GM12874 (cell line): Measurements from ENCODE around the gene SYTL2.

Experiments
- CTCF ChIP-seq: IDR thresholded peaks from 2 replicates; pipeline ENCODE4 v1.5.1; 2011; ENCODE audit warnings: low read depth, mild to moderate bottlenecking, control low read depth, low read length, moderate library complexity; ENCODE audit not compliant: insufficient read depth

The SYTL2 gene

GRCh38 chr11:85718126-85718943, 92.6 kb downstream of the SYTL2 start:
- TF ChIP-seq CTCF, result no peak

- no peak for TF ChIP-seq CTCF
Measured at GRCh38 chr11:85717429-85717828, 93.5 kb downstream of the SYTL2 start.

- no peak for TF ChIP-seq CTCF
Measured at GRCh38 chr11:85712953-85713352, 98.0 kb downstream of the SYTL2 start.

- TF ChIP-seq CTCF, result no peak
Measured at GRCh38 chr11:85710917-85711316, 100.0 kb downstream of the SYTL2 start.

GRCh38 chr11:85709941-85710702, 100.8 kb downstream of the SYTL2 start:
- no peak for TF ChIP-seq CTCF

GRCh38 chr11:85705800-85706199, 105.1 kb downstream of the SYTL2 start:
- no peak for TF ChIP-seq CTCF

GRCh38 chr11:85704967-85705366, 106.0 kb downstream of the SYTL2 start:
- no peak for TF ChIP-seq CTCF
